H1 (cell line): ENCODE data around the gene ASAP3. TPM values are rescaled to one million over a fixed set of nuclear protein-coding genes. Genes with fewer than 3 reads are reported as not detected.
A peak's percentile ranks its signal among the peaks of the same experiment; 100 is the strongest.

Source experiments
- CTCF ChIA-PET: fragments of 300-600 bp; sonication (Branson Sonifier 250); formaldehyde crosslinking; loops from one replicate; lab custom pipeline; 2021; ENCODE audit not compliant: partially characterized antibody; lab: Charles Lee
- POLR2A ChIA-PET: fragments of 300-600 bp; sonication (Branson Sonifier 250); formaldehyde crosslinking; loops from one replicate; lab custom pipeline; 2021; ENCODE audit warnings: inconsistent platforms; ENCODE audit not compliant: partially characterized antibody; lab: Charles Lee
- DNase-seq, 2 experiments: peaks; one replicate each; pipeline versions ENCODE4 v3.0.0 to v3.0.0-alpha.2; 2010 to 2022; ENCODE audit warnings: low spot score in 2 of 2, low read depth in 1 of 2, mixed read lengths in 1 of 2
- FAIRE-seq: peaks from 2 replicates; lab custom pipeline; 2011; peaks lifted over from hg19 to GRCh38; lab: Jason Lieb, UNC
- H2AFZ ChIP-seq: 2 replicates; pipeline ENCODE4 v1.8.1; 2012; ENCODE audit warnings: low read length, inconsistent platforms
- H2AK5ac ChIP-seq: 2 replicates; pipeline ENCODE4 v1.6.1; 2013; ENCODE audit warnings: low read depth, low read length
- H2BK120ac ChIP-seq: replicated peaks from 2 replicates; pipeline ENCODE3; 2013; ENCODE audit warnings: low read depth, low read length, inconsistent platforms
- H2BK12ac ChIP-seq: 2 replicates; pipeline ENCODE4 v1.6.1; 2013; ENCODE audit warnings: low read depth, low read length
- H2BK15ac ChIP-seq: 2 replicates; pipeline ENCODE4 v1.6.1; 2013; ENCODE audit warnings: low read length
- H2BK20ac ChIP-seq: 2 replicates; pipeline ENCODE4 v1.6.1; 2013; ENCODE audit warnings: low read length
- H2BK5ac ChIP-seq: 2 replicates; pipeline ENCODE4 v1.6.1; 2013; ENCODE audit warnings: low read depth, low read length
- H3K14ac ChIP-seq: 2 replicates; pipeline ENCODE4 v1.6.1; 2013; ENCODE audit warnings: inconsistent platforms; ENCODE audit not compliant: insufficient read length
- H3K18ac ChIP-seq: 2 replicates; pipeline ENCODE4 v1.6.1; 2013; ENCODE audit warnings: low read length; ENCODE audit errors: extremely low read depth
- H3K23ac ChIP-seq: 2 replicates; pipeline ENCODE4 v1.6.1; 2013; ENCODE audit warnings: inconsistent platforms; ENCODE audit not compliant: insufficient read length
- H3K23me2 ChIP-seq: 2 replicates; pipeline ENCODE4 v1.6.1; 2013; ENCODE audit warnings: low read depth, low read length
- H3K27ac ChIP-seq: 2 replicates; pipeline ENCODE4 v1.6.1; 2011; ENCODE audit warnings: low read depth, low read length, inconsistent platforms
- H3K27me3 ChIP-seq, 4 experiments: replicated peaks in 1 of 4; 1 replicate in 1 of 4; 2 replicates in 3 of 4; pipeline versions ENCODE4 v1.6.1 to v1.8.1; 2011 to 2013; ENCODE audit warnings: low read length in 3 of 4, mild to moderate bottlenecking in 3 of 4, inconsistent platforms in 2 of 4, mixed read lengths in 2 of 4, moderate library complexity in 1 of 4; ENCODE audit not compliant: control insufficient read depth in 3 of 4, insufficient read depth in 3 of 4; ENCODE audit errors: extremely low read depth in 1 of 4
- H3K36me3 ChIP-seq, 4 experiments: 2 replicates each; pipeline versions ENCODE4 v1.6.1 to v1.8.1; 2011 to 2013; ENCODE audit warnings: mild to moderate bottlenecking in 4 of 4, low read length in 3 of 4, moderate library complexity in 2 of 4, control low read depth in 1 of 4, inconsistent platforms in 1 of 4; ENCODE audit not compliant: insufficient read depth in 4 of 4, control insufficient read depth in 2 of 4
- H3K4ac ChIP-seq: replicated peaks from 2 replicates; pipeline ENCODE3; 2013; ENCODE audit warnings: low read length, low read depth, mixed read lengths, inconsistent platforms; ENCODE audit not compliant: insufficient read length
- H3K4me1 ChIP-seq, 4 experiments: replicated peaks in 1 of 4; 1 replicate in 1 of 4; 2 replicates in 3 of 4; pipeline versions ENCODE4 v1.6.1 to v1.8.1; 2011 to 2013; ENCODE audit warnings: low read length in 3 of 4, inconsistent platforms in 2 of 4, mixed read lengths in 1 of 4; ENCODE audit not compliant: insufficient read depth in 4 of 4, control insufficient read depth in 3 of 4
- H3K4me2 ChIP-seq, 2 experiments: 2 replicates each; pipeline versions ENCODE4 v1.6.1 to v1.8.1; 2011 to 2013; ENCODE audit warnings: low read depth in 2 of 2, low read length in 2 of 2, control low read depth in 1 of 2, inconsistent platforms in 1 of 2, mild to moderate bottlenecking in 1 of 2; ENCODE audit not compliant: insufficient read depth in 1 of 2
- H3K4me3 ChIP-seq, 4 experiments: fragments of 200-600, 300-600 bp in 1 of 4; sonication (generic), shearing (Covaris generic), sonication (Bioruptor Twin) in 1 of 4; 2 replicates each; pipeline versions ENCODE4 v1.5.1 to v1.8.1; 2011 to 2016; ENCODE audit warnings: low read length in 4 of 4, low read depth in 3 of 4, control low read depth in 2 of 4, inconsistent platforms in 2 of 4, mild to moderate bottlenecking in 2 of 4, mixed read lengths in 1 of 4, moderate library complexity in 1 of 4; ENCODE audit not compliant: insufficient read depth in 2 of 4; ENCODE audit errors: extremely low read depth in 1 of 4
- H3K56ac ChIP-seq: replicated peaks from 2 replicates; pipeline ENCODE3; 2013; ENCODE audit warnings: low read depth, mild to moderate bottlenecking, mixed read lengths, low read length, inconsistent platforms; ENCODE audit not compliant: insufficient read length
- H3K79me1 ChIP-seq: 2 replicates; pipeline ENCODE4 v1.6.1; 2013; ENCODE audit warnings: low read depth, low read length, control low read depth
- H3K79me2 ChIP-seq, 2 experiments: 2 replicates each; pipeline versions ENCODE4 v1.6.1 to v1.8.1; 2012 to 2013; ENCODE audit warnings: low read length in 2 of 2, mild to moderate bottlenecking in 2 of 2, inconsistent platforms in 1 of 2; ENCODE audit not compliant: insufficient read depth in 2 of 2, control insufficient read depth in 1 of 2
- H3K9ac ChIP-seq, 4 experiments: replicated peaks in 1 of 4; 1 replicate in 1 of 4; 2 replicates in 3 of 4; pipeline versions ENCODE4 v1.6.1 to v1.8.1; 2011 to 2013; ENCODE audit warnings: low read depth in 3 of 4, low read length in 3 of 4, control low read depth in 2 of 4, mild to moderate bottlenecking in 2 of 4, moderate library complexity in 2 of 4, inconsistent platforms in 1 of 4; ENCODE audit errors: extremely low read depth in 1 of 4
- H3K9me3 ChIP-seq, 2 experiments: 2 replicates each; pipeline versions ENCODE4 v1.6.1 to v1.8.1; 2012 to 2013; ENCODE audit warnings: mild to moderate bottlenecking in 2 of 2, moderate library complexity in 2 of 2, control low read depth in 1 of 2, inconsistent platforms in 1 of 2, low read depth in 1 of 2, low read length in 1 of 2, mixed read lengths in 1 of 2; ENCODE audit not compliant: insufficient read depth in 2 of 2
- H4K20me1 ChIP-seq, 2 experiments: replicated peaks in 1 of 2; 2 replicates each; pipeline versions ENCODE3 to v1.8.1; 2011 to 2013; ENCODE audit warnings: inconsistent platforms in 2 of 2, low read length in 2 of 2, mild to moderate bottlenecking in 1 of 2; ENCODE audit not compliant: insufficient read depth in 2 of 2, control insufficient read depth in 1 of 2
- H4K5ac ChIP-seq: 2 replicates; pipeline ENCODE4 v1.6.1; 2013; ENCODE audit warnings: low read length, low read depth, mixed read lengths, inconsistent platforms; ENCODE audit not compliant: insufficient read length
- H4K8ac ChIP-seq: 2 replicates; pipeline ENCODE4 v1.8.0; 2013; ENCODE audit warnings: mild to moderate bottlenecking, moderate library complexity, low read length, inconsistent platforms; ENCODE audit not compliant: insufficient read depth; ENCODE audit errors: extremely low read depth
- H4K91ac ChIP-seq: replicated peaks from 2 replicates; pipeline ENCODE3; 2013; ENCODE audit warnings: low read length, mixed read lengths, inconsistent platforms; ENCODE audit not compliant: insufficient read length
- CEBPB ChIP-seq: IDR thresholded peaks from 2 replicates; pipeline ENCODE4 v1.6.1; 2012; ENCODE audit warnings: low read depth, low read length
- PHF8 ChIP-seq: fragments of 200-600 bp; sonication (generic); conservative IDR thresholded peaks from 2 replicates; pipeline ENCODE4 v1.7.1; 2012; ENCODE audit warnings: low read depth, mild to moderate bottlenecking, inconsistent platforms, low read length, moderate library complexity
- WGBS, 2 experiments: shearing (Covaris generic) in 1 of 2; methylation state at CpG; one replicate each; pipeline versions ENCODE4 v1.1.6 to v1.1.7; 2013 to 2015; ENCODE audit warnings: low lambda C conversion rate in 2 of 2, mixed read lengths in 2 of 2, inconsistent platforms in 1 of 2, low coverage in 1 of 2, missing lambda C conversion rate in 1 of 2; ENCODE audit not compliant: insufficient replicate concordance in 2 of 2, insufficient coverage in 1 of 2, insufficient read length in 1 of 2; ENCODE audit errors: extremely low coverage in 1 of 2, missing lambda C conversion rate in 1 of 2; 5-methylcytosine and 5-hydroxymethylcytosine counted together
- polyA plus RNA-seq, 7 experiments: library from polyadenylated mRNA; depleted of rRNA in 3 of 7; stranded (reverse) in 5 of 7; unstranded in 2 of 7; fragments of >200 nt in 5 of 7; fragments of 200-250 nt in 2 of 7; gene quantifications; 1 replicate in 5 of 7; 2 replicates in 1 of 7; 4 replicates in 1 of 7; pipeline versions ENCODE4 v1.2.1 to v1.2.3, GENCODE V29; 2011 to 2013; ENCODE audit warnings: missing spikeins in 2 of 7, mixed read lengths in 2 of 7
- total RNA-seq: library from RNA; stranded (reverse); fragmentation: NEBNext Ultra II Directional; extraction: Animal tissue kit (Norgen Biotek cat#: 25700); gene quantifications from 2 replicates; pipeline ENCODE4 v1.2.1, GENCODE V29; 2021

Gene ASAP3
- total and polyA plus RNA-seq, 2 of the 8 experiments (the other 6 are each of a cell fraction or from before 2014, with no cell fraction given): 53.1 to 58.0 TPM

- no peak overlapping the region for H3K56ac ChIP-seq
These were observed 30.5 kb downstream of the ASAP3 start for GRCh38 chr1:23453455-23454000.

More at GRCh38 chr1:23453455-23454000, 30.5 kb downstream of the ASAP3 start:
- WGBS, 2 experiments: 86% methylated on average over 3 of the region's 3 CpGs; no CpG with 5 or more reads in 1 of the 2 experiments
- CTCF ChIA-PET: interaction anchor here (0.6 to 1.4 kb wide), 4 partner anchors 12 to 395 kb away, joined by 3 to 4 read pairs (median 3); no protein-coding TSS in a partner anchor
- no peak overlapping the region for H3K4me2 ChIP-seq
- H2AFZ ChIP-seq: no peak overlapping the region
- TF ChIP-seq CEBPB (0 out of 2 replicates have a peak, but pooled peaks have one; percentile 38), PHF8 (no peak)
- POLR2A ChIA-PET: interaction anchor here (0.6 to 0.8 kb wide), 2 partner anchors 28 to 32 kb away, joined by 3 read pairs; no protein-coding TSS in a partner anchor
- no peak overlapping the region for H3K23ac ChIP-seq
- no peaks in the 10 kb centered on the region for H3K9me3 ChIP-seq
- H3K4me3 ChIP-seq: no peak overlapping the region
- no peaks in the 10 kb centered on the region for H3K79me2 ChIP-seq
- H2AK5ac ChIP-seq: no peak overlapping the region
- no peak overlapping the region for H2BK12ac ChIP-seq
- H4K5ac ChIP-seq: no peak overlapping the region
- peaks cover 2 to 6% of the 10 kb centered on the region in 2 experiments for H4K20me1 ChIP-seq
- H3K27me3 ChIP-seq: no peaks in the 10 kb centered on the region
- H3K79me1 ChIP-seq: peaks cover 3% of the 10 kb centered on the region
- peaks cover 0 to 18% (median 3%) of the 10 kb centered on the region in 4 experiments; a peak in 5 of 8 replicates for H3K36me3 ChIP-seq
- no peak overlapping the region for H2BK15ac ChIP-seq
- no peak overlapping the region for H2BK120ac ChIP-seq
- H2BK20ac ChIP-seq: no peak overlapping the region
- no peak overlapping the region for H3K14ac ChIP-seq
- no peak overlapping the region for H3K18ac ChIP-seq
- H3K4me1 ChIP-seq: no peaks in the 10 kb centered on the region
- H4K91ac ChIP-seq: no peak overlapping the region
- H4K8ac ChIP-seq: no peak overlapping the region
- H3K9ac ChIP-seq: no peak overlapping the region
- H3K23me2 ChIP-seq: no peaks in the 10 kb centered on the region
- H3K27ac ChIP-seq: no peak overlapping the region
- FAIRE-seq (no peak), DNase-seq (no peak)
- H2BK5ac ChIP-seq: no peak overlapping the region
- no peak overlapping the region for H3K4ac ChIP-seq
